Stimulated activated CD8-positive, alpha-beta memory T cell treated with anti-CD3 and anti-CD28 coated beads, Interleukin-15, amount 100 ng/mL, for 1 hour (primary cell): ENCODE measurements around the gene TEX22.
A peak's percentile ranks its signal among the peaks of the same experiment; 100 is the strongest.

Source experiments
- DNase-seq: peaks from one replicate; pipeline ENCODE4 v3.0.0-alpha.2; 2020; ENCODE audit warnings: low read depth

Gene TEX22

GRCh38 chr14:105439710-105440553, 41.6 kb downstream of the TEX22 start:
- DNase-seq, result no peak

GRCh38 chr14:105440554-105440900, 42.2 kb downstream of the TEX22 start:
- DNase-seq, result no peak

GRCh38 chr14:105440992-105441391, 42.7 kb downstream of the TEX22 start:
- DNase-seq, result no peak

- DNase-seq, result no peak
These were observed 43.8 kb downstream of the TEX22 start for GRCh38 chr14:105442125-105442524.

GRCh38 chr14:105442834-105443233, 44.5 kb downstream of the TEX22 start:
- no peak for DNase-seq

- no peak for DNase-seq
These were observed 46.5 kb downstream of the TEX22 start for GRCh38 chr14:105444859-105445258.

- DNase-seq, result no peak
These were observed 47.0 kb downstream of the TEX22 start for GRCh38 chr14:105445290-105445689.

GRCh38 chr14:105445901-105446845, 47.8 kb downstream of the TEX22 start:
- no peak for DNase-seq

- no peak for DNase-seq
These were observed 48.6 kb downstream of the TEX22 start for GRCh38 chr14:105446971-105447370.

- no peak for DNase-seq
These were observed 49.6 kb downstream of the TEX22 start for GRCh38 chr14:105447651-105448640.

GRCh38 chr14:105448706-105449111, 50.4 kb downstream of the TEX22 start:
- DNase-seq, result peak; percentile 59

GRCh38 chr14:105449276-105450122, 51.2 kb downstream of the TEX22 start:
- DNase-seq, result no peak

GRCh38 chr14:105450123-105450505, 51.8 kb downstream of the TEX22 start:
- DNase-seq, result no peak

GRCh38 chr14:105450864-105451720, 52.8 kb downstream of the TEX22 start:
- no peak for DNase-seq

- DNase-seq, result no peak
These were observed 54.6 kb downstream of the TEX22 start for GRCh38 chr14:105452963-105453362.

- no peak for DNase-seq
These were observed 55.5 kb downstream of the TEX22 start for GRCh38 chr14:105453847-105454246.

- DNase-seq, result no peak
These were observed 56.8 kb downstream of the TEX22 start for GRCh38 chr14:105455086-105455640.

GRCh38 chr14:105455766-105456660, 57.7 kb downstream of the TEX22 start:
- no peak for DNase-seq
